D721Med (cell line): ENCODE results near the gene CSHL1.

ENCODE experiments used
- DNase-seq: peaks from one replicate; pipeline ENCODE4 v3.0.0; 2011; ENCODE audit warnings: low spot score; ENCODE audit not compliant: insufficient read length
- FAIRE-seq: peaks from 2 replicates; lab custom pipeline; 2011; peaks lifted over from hg19 to GRCh38; lab: Jason Lieb, UNC
- CTCF ChIP-seq: IDR thresholded peaks from 2 replicates; pipeline ENCODE4 v1.5.1; 2012; ENCODE audit warnings: mild to moderate bottlenecking, control low read depth; ENCODE audit not compliant: insufficient read depth; ENCODE audit errors: missing control alignments

The CSHL1 gene

DNA sequence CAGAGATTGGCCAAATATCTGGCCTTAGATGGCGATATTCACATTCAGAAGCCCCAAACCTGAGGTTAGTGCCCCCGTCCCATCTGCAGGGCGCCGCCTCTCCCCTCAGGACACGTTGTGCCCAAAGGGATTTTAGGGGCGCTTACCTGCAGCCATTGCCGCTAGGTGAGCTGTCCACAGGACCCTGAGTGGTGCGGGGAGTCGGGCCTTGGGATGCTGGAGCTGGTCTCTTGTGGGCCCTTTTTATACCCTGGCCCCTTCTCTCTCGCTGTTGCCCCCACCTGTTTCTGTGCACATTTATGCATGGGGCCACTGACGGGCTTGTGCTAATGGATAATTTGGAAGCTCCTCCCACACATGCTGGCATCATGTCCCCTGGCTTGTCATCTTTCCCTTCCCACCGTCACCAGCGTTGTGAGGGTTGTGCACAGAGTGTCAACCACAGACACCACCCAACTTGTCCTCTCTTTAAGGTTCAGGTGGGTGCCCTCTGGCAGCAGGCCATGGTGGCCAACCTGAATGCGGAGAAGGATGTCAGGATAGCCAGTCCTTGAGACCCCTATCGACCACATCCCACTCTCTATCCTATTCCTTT, at the start of gene CSHL1:
TSS of gene CSHL1 (minus strand) at position 218 of the 595 bp plus-strand sequence. CDS start at position 156, 62 bp downstream.
- no peak for FAIRE-seq
- no peak for DNase-seq
- TF ChIP-seq CTCF = no peak

DNA sequence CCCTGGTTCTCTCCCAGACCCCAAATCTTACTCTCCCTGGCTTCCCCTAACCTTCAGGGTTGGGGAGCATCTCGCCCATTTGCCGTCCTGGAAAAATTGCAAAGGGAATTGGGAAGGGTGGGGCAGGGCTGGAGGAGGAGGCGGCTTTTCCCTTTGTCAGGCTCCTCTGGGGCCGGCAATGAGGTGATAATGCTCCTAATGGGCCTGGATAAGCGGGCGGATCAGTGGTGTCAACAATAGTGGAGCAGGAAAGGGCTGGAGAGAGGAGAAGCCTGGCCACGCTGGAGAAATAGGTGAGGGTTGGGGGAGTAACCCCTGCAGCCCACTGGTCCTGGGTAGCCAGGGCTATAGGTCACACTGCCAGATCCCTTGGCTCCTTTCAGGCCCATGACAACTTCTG, 49.4 kb upstream of the CSHL1 start:
- DNase-seq (no peak), FAIRE-seq (no peak)
- no peak for TF ChIP-seq CTCF

DNA sequence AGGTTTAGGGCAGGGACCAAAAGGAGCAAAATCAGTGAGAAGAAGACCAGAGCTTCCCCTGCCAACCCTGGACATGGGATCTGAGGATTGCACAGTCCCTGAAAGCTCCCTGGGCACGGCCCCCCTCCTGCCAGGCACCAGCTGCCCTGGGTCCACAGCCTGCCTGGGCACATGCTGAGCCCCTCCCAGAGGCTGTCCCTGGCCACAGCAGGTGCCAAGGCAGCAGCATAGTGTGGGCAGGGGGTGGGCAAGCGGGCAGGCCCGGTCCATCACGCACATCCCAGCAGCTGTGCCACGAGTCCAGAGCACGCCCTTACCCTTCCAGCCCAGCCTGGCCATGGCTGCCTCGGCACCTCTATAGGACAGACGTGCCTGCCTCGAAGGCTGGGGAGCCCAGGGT, 48.9 kb upstream of the CSHL1 start:
- TF ChIP-seq CTCF = no peak
- FAIRE-seq = no peak
- no peak for DNase-seq

- DNase-seq = no peak
- FAIRE-seq = no peak
- no peak for TF ChIP-seq CTCF
Observed at GRCh38 chr17:63956296-63956920, 45.4 kb upstream of the CSHL1 start.

- TF ChIP-seq CTCF = no peak
- DNase-seq = no peak
- FAIRE-seq = no peak
Observed at GRCh38 chr17:63955791-63956190, 44.7 kb upstream of the CSHL1 start.

DNA sequence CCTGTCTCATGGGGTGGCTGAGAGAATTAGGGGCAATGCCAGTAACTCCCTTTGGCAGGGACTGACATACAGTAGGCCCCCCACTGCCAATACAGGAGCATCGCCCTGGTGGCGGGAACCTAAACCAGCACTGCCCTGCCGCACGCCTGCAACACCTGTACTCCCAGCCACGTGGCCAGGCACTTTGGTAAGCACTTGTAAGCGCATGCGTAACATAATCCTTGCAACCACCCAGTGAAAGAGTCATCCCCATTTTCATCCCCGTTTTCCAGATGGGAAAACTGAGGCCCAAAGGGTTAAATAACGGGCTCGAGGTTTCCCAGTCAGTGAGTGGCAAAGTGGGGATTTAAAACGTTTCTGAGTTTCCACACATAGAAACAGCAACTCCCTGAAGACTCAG, 44.2 kb upstream of the CSHL1 start:
- TF ChIP-seq CTCF = no peak
- DNase-seq = no peak
- FAIRE-seq = no peak

- DNase-seq = no peak
- FAIRE-seq = no peak
Observed at GRCh38 chr17:63954402-63955063, 43.5 kb upstream of the CSHL1 start.

More at GRCh38 chr17:63954402-63955063, 43.5 kb upstream of the CSHL1 start:
- TF ChIP-seq CTCF = no peak
